Measurements from ENCODE around the gene ATP13A3. TPM values are rescaled to one million over a fixed set of nuclear protein-coding genes. Genes with fewer than 3 reads are reported as not detected.
"Not testable (repeated sequence)": the region's sequence is repeated elsewhere in the genome, so short reads cannot be mapped to it uniquely, and the experiment has no call there.

Gene ATP13A3
- total RNA-seq, 1 donor from 2014 or later: 79.2 TPM

GRCh38 chr3:194485468-194485880 is 1.3 kb downstream of the ATP13A3 start:
- Mint-ChIP-seq H3K4me1 (ENCODE audit: low read depth, unreplicated experiment) (peaks cover 37% of the 10 kb centered on the region), H3K27ac (ENCODE audit: unreplicated experiment) (peak overlapping the region; percentile 88)

GRCh38 chr3:194484614-194485013 is 2.2 kb downstream of the ATP13A3 start:
- FAIRE-seq (no peak), DNase-seq (ENCODE audit: low read depth) (no peak)
- peaks cover 44% of the 10 kb centered on the region for H4K20me1 ChIP-seq (ENCODE audit: insufficient read depth, low read length)
- peak overlapping the region; percentile 45 for H3K4me3 Mint-ChIP-seq (ENCODE audit: unreplicated experiment)
- TF ChIP-seq EZH2 (IDR thresholded peaks at IDR 0.05; ENCODE audit: insufficient read depth, low read length): no peak
- TF ChIP-seq CTCF (IDR thresholded peaks at IDR 0.05; ENCODE audit: insufficient read depth, low read depth, low read length): no peak
- no peak overlapping the region for H3K27ac Mint-ChIP-seq (ENCODE audit: unreplicated experiment)
- H3K27me3 Mint-ChIP-seq (ENCODE audit: low read depth, unreplicated experiment): no peaks in the 10 kb centered on the region
- H2AFZ ChIP-seq (ENCODE audit: low read depth, low read length): no peak overlapping the region
- H3K4me1 Mint-ChIP-seq (ENCODE audit: low read depth, unreplicated experiment): peaks cover 35% of the 10 kb centered on the region
- H3K27ac ChIP-seq (ENCODE audit: low read depth, low read length): peak overlapping the region; percentile 3
- peaks cover 6% of the 10 kb centered on the region for H3K36me3 ChIP-seq (ENCODE audit: insufficient read depth, low read length)
- H3K4me3 ChIP-seq (ENCODE audit: insufficient read depth, low read depth, low read length): peak overlapping the region; percentile 25
- H3K4me2 ChIP-seq (ENCODE audit: low read length): peak overlapping the region; percentile 93
- H3K36me3 Mint-ChIP-seq (ENCODE audit: low read depth, unreplicated experiment): no peaks in the 10 kb centered on the region
- H3K9ac ChIP-seq (ENCODE audit: low read length): peak overlapping the region; percentile 97
- H3K79me2 ChIP-seq (ENCODE audit: insufficient read depth, low read length): peaks cover 67% of the 10 kb centered on the region
- peaks cover 42% of the 10 kb centered on the region for H3K4me1 ChIP-seq (ENCODE audit: insufficient read depth, low read length)
- no peaks in the 10 kb centered on the region for H3K9me3 ChIP-seq (ENCODE audit: insufficient read depth, low read depth, low read length)
- no peaks in the 10 kb centered on the region for H3K9me3 Mint-ChIP-seq (ENCODE audit: unreplicated experiment)
- H3K27me3 ChIP-seq (ENCODE audit: insufficient read depth, low read length): no peaks in the 10 kb centered on the region

More at GRCh38 chr3:194485468-194485880, 1.3 kb downstream of the ATP13A3 start:
- Histone ChIP-seq H3K4me2 (ENCODE audit: low read length) (peak overlapping the region; percentile 93), H3K4me1 (ENCODE audit: insufficient read depth, low read length) (peaks cover 49% of the 10 kb centered on the region), H2AFZ (ENCODE audit: low read depth, low read length) (no peak overlapping the region), H3K9me3 (ENCODE audit: insufficient read depth, low read depth, low read length) (no peaks in the 10 kb centered on the region), H3K27ac (ENCODE audit: low read depth, low read length) (peak overlapping the region; percentile 94), H3K4me3 (ENCODE audit: insufficient read depth, low read depth, low read length) (peak overlapping the region; percentile 95), H3K79me2 (ENCODE audit: insufficient read depth, low read length) (peaks cover 58% of the 10 kb centered on the region), H3K9ac (ENCODE audit: low read length) (peak overlapping the region; percentile 97), H3K27me3 (ENCODE audit: insufficient read depth, low read length) (no peaks in the 10 kb centered on the region), H3K36me3 (ENCODE audit: insufficient read depth, low read length) (peaks cover 6% of the 10 kb centered on the region), H4K20me1 (ENCODE audit: insufficient read depth, low read length) (peaks cover 37% of the 10 kb centered on the region)
- FAIRE-seq (no peak), DNase-seq (ENCODE audit: low read depth) (peak; percentile 59)
- Mint-ChIP-seq H3K9me3 (ENCODE audit: unreplicated experiment) (no peaks in the 10 kb centered on the region), H3K4me3 (ENCODE audit: unreplicated experiment) (peak overlapping the region; percentile 95), H3K36me3 (ENCODE audit: low read depth, unreplicated experiment) (no peaks in the 10 kb centered on the region), H3K27me3 (ENCODE audit: low read depth, unreplicated experiment) (no peaks in the 10 kb centered on the region)
- TF ChIP-seq EZH2 (IDR thresholded peaks at IDR 0.05; ENCODE audit: insufficient read depth, low read length) (no peak), CTCF (IDR thresholded peaks at IDR 0.05; ENCODE audit: insufficient read depth, low read depth, low read length) (no peak)

- Histone ChIP-seq H4K20me1 (ENCODE audit: insufficient read depth, low read length) (peaks cover 47% of the 10 kb centered on the region), H3K36me3 (ENCODE audit: insufficient read depth, low read length) (peaks cover 6% of the 10 kb centered on the region), H3K79me2 (ENCODE audit: insufficient read depth, low read length) (peaks cover 74% of the 10 kb centered on the region), H3K27me3 (ENCODE audit: insufficient read depth, low read length) (no peaks in the 10 kb centered on the region), H3K4me1 (ENCODE audit: insufficient read depth, low read length) (peaks cover 35% of the 10 kb centered on the region), H2AFZ (ENCODE audit: low read depth, low read length) (no peak overlapping the region), H3K9ac (ENCODE audit: low read length) (no peak overlapping the region), H3K9me3 (ENCODE audit: insufficient read depth, low read depth, low read length) (no peaks in the 10 kb centered on the region), H3K4me2 (ENCODE audit: low read length) (peak overlapping the region; percentile 93), H3K4me3 (ENCODE audit: insufficient read depth, low read depth, low read length) (no peak overlapping the region), H3K27ac (ENCODE audit: low read depth, low read length) (no peak overlapping the region)
- no peaks in the 10 kb centered on the region for H3K27me3 Mint-ChIP-seq (ENCODE audit: low read depth, unreplicated experiment)
- TF ChIP-seq EZH2 (IDR thresholded peaks at IDR 0.05; ENCODE audit: insufficient read depth, low read length) (no peak), CTCF (IDR thresholded peaks at IDR 0.05; ENCODE audit: insufficient read depth, low read depth, low read length) (no peak)
- no peaks in the 10 kb centered on the region for H3K9me3 Mint-ChIP-seq (ENCODE audit: unreplicated experiment)
- FAIRE-seq: no peak
- H3K27ac Mint-ChIP-seq (ENCODE audit: unreplicated experiment): no peak overlapping the region
- peaks cover 34% of the 10 kb centered on the region for H3K4me1 Mint-ChIP-seq (ENCODE audit: low read depth, unreplicated experiment)
- H3K36me3 Mint-ChIP-seq (ENCODE audit: low read depth, unreplicated experiment): no peaks in the 10 kb centered on the region
- H3K4me3 Mint-ChIP-seq (ENCODE audit: unreplicated experiment): no peak overlapping the region
- DNase-seq (ENCODE audit: low read depth): no peak
Measured at GRCh38 chr3:194483850-194484249, 3.0 kb downstream of the ATP13A3 start.

GRCh38 chr3:194482830-194483229 is 4.0 kb downstream of the ATP13A3 start:
- Histone ChIP-seq H4K20me1 (ENCODE audit: insufficient read depth, low read length) (peaks cover 56% of the 10 kb centered on the region), H3K4me1 (ENCODE audit: insufficient read depth, low read length) (peaks cover 26% of the 10 kb centered on the region), H3K79me2 (ENCODE audit: insufficient read depth, low read length) (peaks cover 85% of the 10 kb centered on the region)
- H3K36me3 Mint-ChIP-seq (ENCODE audit: low read depth, unreplicated experiment); H3K4me3 ChIP-seq (ENCODE audit: insufficient read depth, low read depth, low read length); H3K27me3 Mint-ChIP-seq (ENCODE audit: low read depth, unreplicated experiment); DNase-seq (ENCODE audit: low read depth); H3K4me2 ChIP-seq (ENCODE audit: low read length); H2AFZ ChIP-seq (ENCODE audit: low read depth, low read length); H3K36me3 ChIP-seq (ENCODE audit: insufficient read depth, low read length); H3K9me3 Mint-ChIP-seq (ENCODE audit: unreplicated experiment); H3K27ac Mint-ChIP-seq (ENCODE audit: unreplicated experiment); H3K9ac ChIP-seq (ENCODE audit: low read length); H3K27ac ChIP-seq (ENCODE audit: low read depth, low read length); H3K9me3 ChIP-seq (ENCODE audit: insufficient read depth, low read depth, low read length); FAIRE-seq; H3K4me3 Mint-ChIP-seq (ENCODE audit: unreplicated experiment); H3K27me3 ChIP-seq (ENCODE audit: insufficient read depth, low read length): not testable (repeated sequence)
- peaks cover 28% of the 10 kb centered on the region for H3K4me1 Mint-ChIP-seq (ENCODE audit: low read depth, unreplicated experiment)
